Kidney (tissue), 14 donors: Measurements from ENCODE around the gene HYLS1. TPM values are rescaled to one million over a fixed set of nuclear protein-coding genes. Genes with fewer than 3 reads are reported as not detected.

ENCODE experiments used
- DNase-seq, 5 donors: peaks; one replicate each; pipeline ENCODE4 v3.0.0-alpha.2; 2013 to 2020
- FAIRE-seq: peaks from 2 replicates; lab custom pipeline; 2012; peaks lifted over from hg19 to GRCh38; lab: Jason Lieb, UNC
- H3K27ac ChIP-seq, 2 donors: one replicate each; pipeline ENCODE4 v1.7.0; 2013; ENCODE audit warnings: low read depth in 2 of 2, low read length in 2 of 2, inconsistent platforms in 1 of 2
- H3K27me3 ChIP-seq: one replicate; pipeline ENCODE4 v1.7.1; 2013; ENCODE audit warnings: low read length, inconsistent platforms; ENCODE audit not compliant: control insufficient read depth, insufficient read depth
- H3K36me3 ChIP-seq, 3 donors: one replicate each; pipeline versions ENCODE4 v1.7.0 to v1.7.1; 2013; ENCODE audit warnings: low read length in 3 of 3, control low read depth in 1 of 3, inconsistent platforms in 1 of 3; ENCODE audit not compliant: insufficient read depth in 3 of 3, control insufficient read depth in 2 of 3
- H3K4me1 ChIP-seq, 3 donors: one replicate each; pipeline versions ENCODE4 v1.7.0 to v1.7.1; 2013; ENCODE audit warnings: low read length in 3 of 3, inconsistent platforms in 1 of 3, low read depth in 1 of 3; ENCODE audit not compliant: control insufficient read depth in 2 of 3, insufficient read depth in 2 of 3
- H3K4me3 ChIP-seq, 3 donors: one replicate each; pipeline versions ENCODE4 v1.7.0 to v1.8.1; 2013; ENCODE audit warnings: low read length in 3 of 3, control low read depth in 1 of 3, inconsistent platforms in 1 of 3
- H3K9ac ChIP-seq, 3 donors: one replicate each; pipeline versions ENCODE4 v1.7.0 to v1.7.1; 2013; ENCODE audit warnings: low read length in 3 of 3, control low read depth in 1 of 3, inconsistent platforms in 1 of 3
- H3K9me3 ChIP-seq, 3 donors: one replicate each; pipeline versions ENCODE4 v1.7.0 to v1.7.1; 2013; ENCODE audit warnings: low read length in 3 of 3, control low read depth in 1 of 3, inconsistent platforms in 1 of 3; ENCODE audit not compliant: control insufficient read depth in 2 of 3, insufficient read depth in 1 of 3
- intact Hi-C: fragments of 100-400 bp; cut with DNase I; formaldehyde crosslinking; loops from one replicate; pipeline ENCODE4 v1.11.1; 2022
- polyA plus RNA-seq: library from polyadenylated mRNA; stranded (reverse); fragments of 350-450 nt; fragmentation: Illumina TruSeq; extraction: RNeasy Lipid Tissue Mini Kit (QIAGEN cat#74804); gene quantifications from one replicate; pipeline ENCODE4 v1.2.3, GENCODE V29; 2014; ENCODE audit warnings: low read depth, low replicate concordance; ENCODE audit not compliant: insufficient read depth
- total RNA-seq: library from RNA; stranded (reverse); fragmentation: NEBNext Ultra II Directional; extraction: Animal tissue kit (Norgen Biotek cat#: 25700); gene quantifications from one replicate; pipeline ENCODE4 v1.2.1, GENCODE V29; 2021
- TF ChIP-seq, protein P1 (sequence below): IDR thresholded peaks from 3 replicates; pipeline ENCODE4 v1.5.1; 2012; ENCODE audit warnings: mild to moderate bottlenecking, moderate library complexity, borderline replicate concordance; ENCODE audit not compliant: insufficient read depth; ENCODE audit errors: extremely low read depth
- donor health status: control.
- donor health status: control.
- donor health status: control.
- donor health status: control.
- donor health status: control.
- donor health status: DM: yes; HTN: yes; CAD: no.
- donor health status: Normal renal cell carcinoma (clear cell type).

Gene HYLS1
- total and polyA plus RNA-seq, 2 donors from 2014 or later = 3.0 to 4.9 TPM

DNA sequence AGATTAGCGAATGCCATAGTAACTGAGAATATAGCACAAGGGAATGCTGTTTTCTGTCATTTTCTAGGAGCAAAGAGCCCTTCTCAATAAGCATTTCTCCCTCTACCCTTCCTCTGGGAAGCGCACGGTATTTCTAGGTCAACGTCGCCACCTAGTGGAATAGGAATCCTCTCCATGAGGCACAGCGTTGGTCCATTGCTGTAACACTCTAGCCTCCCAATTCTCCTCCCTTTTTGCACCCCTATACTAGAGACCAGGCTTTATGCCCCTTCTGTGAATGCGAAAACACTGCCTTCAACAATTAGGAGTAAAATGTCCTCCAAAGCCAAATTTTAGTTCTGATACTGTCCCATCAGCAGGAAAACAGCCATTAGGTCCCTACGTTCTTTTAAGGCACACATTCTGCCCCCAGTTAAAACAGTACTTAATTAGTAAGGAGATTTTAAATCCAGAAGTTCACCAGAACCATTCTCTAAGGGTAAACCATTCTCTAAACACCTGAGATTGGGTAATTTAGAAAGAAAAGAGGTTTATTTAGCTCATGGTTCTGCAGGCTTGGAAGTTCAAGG is 12.8 kb upstream of the HYLS1 start:
- Histone ChIP-seq H3K9ac (no peak overlapping the region), H3K27ac (no peak overlapping the region), H3K27me3 (no peaks in the 10 kb centered on the region), H3K4me3 (no peak overlapping the region), H3K9me3 (no peaks in the 10 kb centered on the region), H3K36me3 (no peaks in the 10 kb centered on the region), H3K4me1 (no peaks in the 10 kb centered on the region)
- DNase-seq (peak in 4 of 5 donors; percentile 53 to 90 (median 79)), FAIRE-seq (no peak)
- intact Hi-C loops = no loop called here
- TF ChIP-seq, protein P1, sequence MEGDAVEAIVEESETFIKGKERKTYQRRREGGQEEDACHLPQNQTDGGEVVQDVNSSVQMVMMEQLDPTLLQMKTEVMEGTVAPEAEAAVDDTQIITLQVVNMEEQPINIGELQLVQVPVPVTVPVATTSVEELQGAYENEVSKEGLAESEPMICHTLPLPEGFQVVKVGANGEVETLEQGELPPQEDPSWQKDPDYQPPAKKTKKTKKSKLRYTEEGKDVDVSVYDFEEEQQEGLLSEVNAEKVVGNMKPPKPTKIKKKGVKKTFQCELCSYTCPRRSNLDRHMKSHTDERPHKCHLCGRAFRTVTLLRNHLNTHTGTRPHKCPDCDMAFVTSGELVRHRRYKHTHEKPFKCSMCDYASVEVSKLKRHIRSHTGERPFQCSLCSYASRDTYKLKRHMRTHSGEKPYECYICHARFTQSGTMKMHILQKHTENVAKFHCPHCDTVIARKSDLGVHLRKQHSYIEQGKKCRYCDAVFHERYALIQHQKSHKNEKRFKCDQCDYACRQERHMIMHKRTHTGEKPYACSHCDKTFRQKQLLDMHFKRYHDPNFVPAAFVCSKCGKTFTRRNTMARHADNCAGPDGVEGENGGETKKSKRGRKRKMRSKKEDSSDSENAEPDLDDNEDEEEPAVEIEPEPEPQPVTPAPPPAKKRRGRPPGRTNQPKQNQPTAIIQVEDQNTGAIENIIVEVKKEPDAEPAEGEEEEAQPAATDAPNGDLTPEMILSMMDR = peak; percentile 65

DNA sequence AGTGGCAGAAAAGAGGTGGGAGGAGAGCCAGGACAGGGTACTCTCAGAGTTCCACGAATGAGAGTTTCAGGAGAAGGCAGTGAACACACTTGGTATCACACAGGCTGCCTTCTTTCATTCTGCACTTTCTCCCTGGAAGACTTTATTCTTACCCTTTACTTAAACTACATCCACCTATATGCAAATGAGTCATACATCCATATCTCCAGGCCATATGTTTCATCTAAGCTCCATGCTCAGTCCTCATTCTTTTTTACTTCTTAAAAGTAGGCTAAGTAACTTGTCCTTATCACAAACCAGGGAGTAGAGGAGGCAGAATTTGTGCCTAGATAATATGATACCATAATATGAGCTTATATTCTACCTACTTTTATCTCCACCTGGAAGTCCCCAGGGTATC is 6.2 kb upstream of the HYLS1 start:
- H3K4me3 ChIP-seq = no peak overlapping the region
- intact Hi-C loops = no loop called here

DNA sequence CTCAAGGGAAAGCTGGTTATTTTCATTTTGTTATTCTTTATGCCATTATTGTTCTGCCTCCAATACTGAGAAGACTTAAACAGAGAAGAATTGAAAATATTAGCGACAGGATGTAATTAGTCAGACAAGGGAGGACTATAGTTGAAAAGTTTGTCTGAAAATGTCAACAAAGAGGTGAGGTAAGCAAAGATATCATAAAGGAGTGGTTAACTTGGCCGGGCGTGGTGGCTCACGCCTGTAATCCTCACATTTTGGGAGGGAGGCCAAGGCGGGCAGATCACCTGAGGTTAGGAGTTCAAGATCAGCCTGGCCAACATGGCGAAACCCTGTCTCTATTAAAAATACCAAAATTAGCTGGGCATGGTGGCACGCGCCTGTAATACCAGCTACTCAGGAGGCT is 4.1 kb upstream of the HYLS1 start:
- H3K4me1 ChIP-seq = no peaks in the 10 kb centered on the region
- H3K27me3 ChIP-seq = no peaks in the 10 kb centered on the region
- TF ChIP-seq, protein P1 = no peak
- H3K27ac ChIP-seq = no peak overlapping the region
- DNase-seq (no peak), FAIRE-seq (no peak)
- H3K9ac ChIP-seq = no peak overlapping the region
- H3K4me3 ChIP-seq = no peak overlapping the region
- intact Hi-C loops = no loop called here
- no peaks in the 10 kb centered on the region for H3K36me3 ChIP-seq
- H3K9me3 ChIP-seq = no peaks in the 10 kb centered on the region

More for the DNA sequence above, 6.2 kb upstream of the HYLS1 start:
- no peak overlapping the region for H3K9ac ChIP-seq
- H3K36me3 ChIP-seq = no peaks in the 10 kb centered on the region
- H3K4me1 ChIP-seq = no peaks in the 10 kb centered on the region
- no peaks in the 10 kb centered on the region for H3K27me3 ChIP-seq
- H3K9me3 ChIP-seq = no peaks in the 10 kb centered on the region
- FAIRE-seq (no peak), DNase-seq (no peak)
- TF ChIP-seq, protein P1 = no peak
- no peak overlapping the region for H3K27ac ChIP-seq

DNA sequence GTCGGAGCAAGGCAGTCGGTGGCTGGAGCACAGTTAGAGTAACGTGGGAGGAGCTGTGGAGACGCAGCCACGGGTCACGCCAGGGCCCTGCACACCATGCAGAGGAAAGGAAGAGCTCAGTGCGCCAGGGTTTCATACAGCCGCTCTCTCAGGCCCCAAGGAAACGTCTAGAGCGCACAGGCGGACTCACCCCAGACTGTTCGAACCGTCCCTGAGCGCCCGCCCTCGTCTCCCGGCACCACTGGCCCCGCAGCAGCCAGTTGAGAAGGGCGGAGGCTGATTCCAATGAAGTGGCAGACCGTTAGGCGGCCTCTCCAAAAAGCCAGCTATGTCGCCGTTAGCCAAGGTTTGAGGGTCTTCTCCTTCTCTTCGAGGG is 483 bp upstream of the HYLS1 start:
- Histone ChIP-seq H3K9ac (peak overlapping the region in 2 of 3 donors; percentile 65 to 74), H3K9me3 (no peaks in the 10 kb centered on the region), H3K27ac (peak overlapping the region; percentile 32 to 93), H3K36me3 (no peaks in the 10 kb centered on the region), H3K4me3 (peak overlapping the region; percentile 61 to 85 (median 83)), H3K27me3 (no peaks in the 10 kb centered on the region), H3K4me1 (peaks cover 0 to 2% (median 0%) of the 10 kb centered on the region in 3 donors)
- intact Hi-C loops = no loop called here
- DNase-seq (peak in 3 of 5 donors; percentile 54 to 85 (median 72)), FAIRE-seq (no peak)
- TF ChIP-seq, protein P1 = no peak
